Left ventricle myocardium inferior (tissue), 1 donor: ENCODE data around the gene ATAD2B. TPM values are rescaled to one million over a fixed set of nuclear protein-coding genes. Genes with fewer than 3 reads are reported as not detected.

Experiments
- DNase-seq: peaks from one replicate; pipeline ENCODE4 v3.0.0-alpha.2; 2020
- H3K27ac ChIP-seq: fragments of 200-600 bp; replicated peaks from 2 replicates; pipeline ENCODE4 v1.8.0; 2021
- H3K27me3 ChIP-seq: fragments of 200-600 bp; 2 replicates; pipeline ENCODE4 v1.8.0; 2021; ENCODE audit warnings: low read depth
- H3K36me3 ChIP-seq: fragments of 200-600 bp; 2 replicates; pipeline ENCODE4 v1.8.0; 2021
- H3K4me1 ChIP-seq: fragments of 200-600 bp; 2 replicates; pipeline ENCODE4 v1.8.0; 2021
- H3K4me3 ChIP-seq: fragments of 200-600 bp; 2 replicates; pipeline ENCODE4 v1.8.0; 2021; ENCODE audit warnings: mild to moderate bottlenecking, moderate library complexity
- H3K9me3 ChIP-seq: fragments of 200-600 bp; replicated peaks from 2 replicates; pipeline ENCODE4 v1.8.0; 2021
- CTCF ChIP-seq: fragments of 200-600 bp; IDR thresholded peaks from 2 replicates; pipeline ENCODE4 v1.8.0; 2021; ENCODE audit warnings: antibody characterized with exemption, mild to moderate bottlenecking, borderline replicate concordance
- intact Hi-C: fragments of 100-400 bp; cut with micrococcal nuclease; formaldehyde crosslinking; loops from one replicate; pipeline ENCODE4 v1.11.0; 2022
- total RNA-seq: library from RNA; stranded (reverse); fragmentation: NEBNext Ultra II Directional; extraction: Animal tissue kit (Norgen Biotek cat#: 25700); gene quantifications from one replicate; pipeline ENCODE4 v1.2.1, GENCODE V29; 2021
- donor health status: DM: no; HTN: yes; CAD: no; lungs with severe emphysema.

ATAD2B gene
- total RNA-seq, 1 donor from 2014 or later, result 7.9 TPM

- TF ChIP-seq CTCF, result no peak
- DNase-seq, result no peak
- H3K9me3 ChIP-seq, result peaks cover 6% of the 10 kb centered on the region
- H3K4me3 ChIP-seq, result no peak overlapping the region
- H3K27me3 ChIP-seq, result no peaks in the 10 kb centered on the region
- no peak overlapping the region for H3K27ac ChIP-seq
- H3K36me3 ChIP-seq, result no peaks in the 10 kb centered on the region
- intact Hi-C loops, result no loop called here
- H3K4me1 ChIP-seq, result peaks cover 39% of the 10 kb centered on the region
Observed at GRCh38 chr2:23900133-23900532, 26.8 kb downstream of the ATAD2B start.

GRCh38 chr2:23871206-23871605, 55.7 kb downstream of the ATAD2B start:
- peaks cover 88% of the 10 kb centered on the region for H3K36me3 ChIP-seq
- TF ChIP-seq CTCF, result no peak
- H3K4me3 ChIP-seq, result no peak overlapping the region

GRCh38 chr2:23867449-23867848, 59.5 kb downstream of the ATAD2B start:
- intact Hi-C loops, result no loop called here
- Histone ChIP-seq H3K9me3 (no peaks in the 10 kb centered on the region), H3K4me1 (no peaks in the 10 kb centered on the region), H3K27ac (no peak overlapping the region), H3K27me3 (no peaks in the 10 kb centered on the region), H3K36me3 (peaks cover 87% of the 10 kb centered on the region), H3K4me3 (no peak overlapping the region)
- TF ChIP-seq CTCF, result no peak
- DNase-seq, result no peak

More at GRCh38 chr2:23871206-23871605, 55.7 kb downstream of the ATAD2B start:
- Histone ChIP-seq H3K27me3 (no peaks in the 10 kb centered on the region), H3K9me3 (no peaks in the 10 kb centered on the region), H3K4me1 (no peaks in the 10 kb centered on the region), H3K27ac (no peak overlapping the region)
- DNase-seq, result no peak
- intact Hi-C loops, result no loop called here

- Histone ChIP-seq H3K36me3 (peaks cover 78% of the 10 kb centered on the region), H3K4me3 (no peak overlapping the region), H3K4me1 (no peaks in the 10 kb centered on the region), H3K27ac (no peak overlapping the region), H3K27me3 (no peaks in the 10 kb centered on the region), H3K9me3 (no peaks in the 10 kb centered on the region)
- no peak for DNase-seq
- intact Hi-C loops, result no loop called here
- no peak for TF ChIP-seq CTCF
Observed at GRCh38 chr2:23862716-23863426, 64.1 kb downstream of the ATAD2B start.

- no peak for DNase-seq
Observed at GRCh38 chr2:23861952-23862351, 65.0 kb downstream of the ATAD2B start.

More at GRCh38 chr2:23861952-23862351, 65.0 kb downstream of the ATAD2B start:
- peaks cover 72% of the 10 kb centered on the region for H3K36me3 ChIP-seq
- intact Hi-C loops, result no loop called here
- no peaks in the 10 kb centered on the region for H3K4me1 ChIP-seq
- no peak overlapping the region for H3K27ac ChIP-seq
- no peaks in the 10 kb centered on the region for H3K9me3 ChIP-seq
- H3K4me3 ChIP-seq, result no peak overlapping the region
- no peaks in the 10 kb centered on the region for H3K27me3 ChIP-seq
- TF ChIP-seq CTCF, result no peak
